WTC11 (cell line): Measurements from ENCODE around the gene ATP5MC3. TPM values are rescaled to one million over a fixed set of nuclear protein-coding genes. Genes with fewer than 3 reads are reported as not detected.

Source experiments
- ATAC-seq: fragments of 200-7000 bp; cut with Tn5 transposase; 2 replicates; pipeline ENCODE4 v1.10.0; 2021; ENCODE audit warnings: mild to moderate bottlenecking, moderate library complexity
- CTCF ChIA-PET: fragments of 300-600 bp; sonication (Branson Sonifier 250); formaldehyde crosslinking; loops from one replicate; lab custom pipeline; 2021; ENCODE audit warnings: antibody characterized with exemption; lab: Charles Lee
- POLR2A ChIA-PET: fragments of 350-600 bp; sonication (Branson Sonifier 250); formaldehyde crosslinking; loops from one replicate; lab custom pipeline; 2021; ENCODE audit warnings: antibody characterized with exemption; lab: Charles Lee
- DNase-seq: peaks from one replicate; pipeline ENCODE4 v3.0.0; 2021; ENCODE audit warnings: low spot score
- H3K27ac Mint-ChIP-seq: 2 replicates; pipeline ENCODE4 v1.8.0; 2021; ENCODE audit warnings: mixed read lengths
- H3K27me3 Mint-ChIP-seq: 2 replicates; pipeline ENCODE4 v1.8.0; 2021; ENCODE audit warnings: low read depth, mild to moderate bottlenecking, moderate library complexity, mixed read lengths
- H3K36me3 Mint-ChIP-seq: 2 replicates; pipeline ENCODE4 v1.8.0; 2021; ENCODE audit warnings: mixed read lengths
- H3K4me1 Mint-ChIP-seq: 2 replicates; pipeline ENCODE4 v1.8.0; 2022; ENCODE audit warnings: mixed read lengths
- H3K4me3 Mint-ChIP-seq: 2 replicates; pipeline ENCODE4 v1.8.0; 2021; ENCODE audit warnings: mild to moderate bottlenecking, moderate library complexity, mixed read lengths
- H3K9me3 Mint-ChIP-seq: 2 replicates; pipeline ENCODE4 v1.8.0; 2021; ENCODE audit warnings: mixed read lengths
- CREM ChIP-seq: sonication (generic); formaldehyde crosslinking; IDR thresholded peaks from 2 replicates; pipeline ENCODE4 v1.8.1; 2022; ENCODE audit warnings: mild to moderate bottlenecking, missing genetic modification reagents, moderate library complexity
- CTCF ChIP-seq: fragments of 200-600 bp; IDR thresholded peaks from 2 replicates; pipeline ENCODE4 v1.8.0; 2022; ENCODE audit warnings: antibody characterized with exemption
- E2F5 ChIP-seq: sonication (generic); formaldehyde crosslinking; IDR thresholded peaks from 2 replicates; pipeline ENCODE4 v1.8.1; 2022; ENCODE audit warnings: mild to moderate bottlenecking, moderate library complexity, missing genetic modification reagents
- EMX1 ChIP-seq: fragments of 250-450 bp; sonication (Bioruptor Pico); IDR thresholded peaks from 2 replicates; pipeline ENCODE4 v1.8.0; 2021; ENCODE audit warnings: mild to moderate bottlenecking
- HMGA2 ChIP-seq: fragments of 250-450 bp; sonication (Bioruptor Pico); IDR thresholded peaks from 2 replicates; pipeline ENCODE4 v1.4.0; 2021; ENCODE audit warnings: mild to moderate bottlenecking, moderate library complexity
- JAZF1 ChIP-seq: fragments of 250-450 bp; sonication (Bioruptor Pico); IDR thresholded peaks from 2 replicates; pipeline ENCODE4 v1.9.0; 2021; ENCODE audit warnings: moderate library complexity, mild to moderate bottlenecking, inconsistent platforms
- MAX ChIP-seq: sonication (generic); formaldehyde crosslinking; IDR thresholded peaks from 2 replicates; pipeline ENCODE4 v1.8.0; 2022; ENCODE audit warnings: mild to moderate bottlenecking, missing genetic modification reagents
- PREB ChIP-seq: sonication (generic); formaldehyde crosslinking; IDR thresholded peaks from 2 replicates; pipeline ENCODE4 v1.8.1; 2022; ENCODE audit warnings: mild to moderate bottlenecking, missing genetic modification reagents, moderate library complexity, borderline replicate concordance
- PRRX2 ChIP-seq: fragments of 250-450 bp; sonication (Bioruptor Pico); IDR thresholded peaks from 2 replicates; pipeline ENCODE4 v1.8.0; 2021; ENCODE audit warnings: mild to moderate bottlenecking
- RORB ChIP-seq: fragments of 250-450 bp; sonication (Bioruptor Pico); IDR thresholded peaks from 2 replicates; pipeline ENCODE4 v1.9.0; 2021; ENCODE audit warnings: mild to moderate bottlenecking
- STAT6 ChIP-seq: sonication (generic); formaldehyde crosslinking; conservative IDR thresholded peaks from 2 replicates; pipeline ENCODE4 v1.8.1; 2023; ENCODE audit warnings: mild to moderate bottlenecking, low read depth, missing genetic modification reagents, moderate library complexity
- TEAD4 ChIP-seq: sonication (generic); formaldehyde crosslinking; IDR thresholded peaks from 2 replicates; pipeline ENCODE4 v1.8.0; 2022; ENCODE audit warnings: mild to moderate bottlenecking, missing genetic modification reagents
- ZBTB21 ChIP-seq: sonication (generic); formaldehyde crosslinking; IDR thresholded peaks from 2 replicates; pipeline ENCODE4 v1.8.1; 2023; ENCODE audit warnings: mild to moderate bottlenecking, missing genetic modification reagents, borderline replicate concordance
- ZMAT4 ChIP-seq: fragments of 250-450 bp; sonication (Bioruptor Pico); IDR thresholded peaks from 2 replicates; pipeline ENCODE4 v1.9.0; 2021; ENCODE audit warnings: mild to moderate bottlenecking
- ZNF281 ChIP-seq: sonication (generic); formaldehyde crosslinking; IDR thresholded peaks from 2 replicates; pipeline ENCODE4 v1.8.0; 2023; ENCODE audit warnings: mild to moderate bottlenecking, missing genetic modification reagents
- ZNF423 ChIP-seq: fragments of 250-450 bp; sonication (Bioruptor Pico); IDR thresholded peaks from 2 replicates; pipeline ENCODE4 v2.1.2; 2022; ENCODE audit warnings: mild to moderate bottlenecking, moderate library complexity
- ZNF512 ChIP-seq: sonication (generic); formaldehyde crosslinking; IDR thresholded peaks from 2 replicates; pipeline ENCODE4 v1.8.1; 2022; ENCODE audit warnings: missing genetic modification reagents, borderline replicate concordance
- ZSCAN18 ChIP-seq: fragments of 250-450 bp; sonication (Bioruptor Pico); IDR thresholded peaks from 2 replicates; pipeline ENCODE4 v2.1.2; 2022; ENCODE audit warnings: mild to moderate bottlenecking, moderate library complexity
- total RNA-seq: library from RNA; stranded (reverse); gene quantifications from 3 replicates; pipeline ENCODE4 v1.2.3, GENCODE V29; 2021

ATP5MC3 gene
- total RNA-seq, 1 experiment from 2014 or later: 370 TPM

- ChIA-PET CTCF (no interaction called here), POLR2A (no interaction called here)
- ATAC-seq (no peak), DNase-seq (no peak)
- no peak for TF ChIP-seq PRRX2
- TF ChIP-seq ZMAT4 (CRISPR knock-in tag): no peak
- no peak for TF ChIP-seq ZNF512
- TF ChIP-seq HMGA2 (CRISPR knock-in tag): no peak
- no peak for TF ChIP-seq E2F5 (CRISPR knock-in tag)
- TF ChIP-seq EMX1 (CRISPR knock-in tag): no peak
- no peak for TF ChIP-seq TEAD4 (CRISPR knock-in tag)
- TF ChIP-seq JAZF1 (CRISPR knock-in tag): no peak
- TF ChIP-seq STAT6: no peak
- no peak for TF ChIP-seq ZNF281 (CRISPR knock-in tag)
- no peak for TF ChIP-seq ZBTB21 (CRISPR knock-in tag)
- no peak for TF ChIP-seq MAX (CRISPR knock-in tag)
- TF ChIP-seq PREB (CRISPR knock-in tag): no peak
- no peak for TF ChIP-seq CREM (CRISPR knock-in tag)
- TF ChIP-seq ZNF423 (CRISPR knock-in tag): no peak
- TF ChIP-seq CTCF: no peak
- no peak for TF ChIP-seq ZSCAN18
- no peak for TF ChIP-seq RORB
- no peak overlapping the region for H3K27ac Mint-ChIP-seq
- peaks cover 7% of the 10 kb centered on the region for H3K4me1 Mint-ChIP-seq
- H3K4me3 Mint-ChIP-seq: no peak overlapping the region
- peaks cover 37% of the 10 kb centered on the region for H3K36me3 Mint-ChIP-seq
- no peaks in the 10 kb centered on the region for H3K27me3 Mint-ChIP-seq
- no peaks in the 10 kb centered on the region for H3K9me3 Mint-ChIP-seq
Measured at GRCh38 chr2:175176624-175177023, 4.9 kb downstream of the ATP5MC3 start.
